ENCODE data around the gene PCYT1A. TPM values are rescaled to one million over a fixed set of nuclear protein-coding genes. Genes with fewer than 3 reads are reported as not detected.

PCYT1A gene
- total and polyA plus RNA-seq, 2 donors (not counting 3 experiments of a cell fraction or from before 2014, with no cell fraction given), result 50.3 to 65.5 TPM

DNA sequence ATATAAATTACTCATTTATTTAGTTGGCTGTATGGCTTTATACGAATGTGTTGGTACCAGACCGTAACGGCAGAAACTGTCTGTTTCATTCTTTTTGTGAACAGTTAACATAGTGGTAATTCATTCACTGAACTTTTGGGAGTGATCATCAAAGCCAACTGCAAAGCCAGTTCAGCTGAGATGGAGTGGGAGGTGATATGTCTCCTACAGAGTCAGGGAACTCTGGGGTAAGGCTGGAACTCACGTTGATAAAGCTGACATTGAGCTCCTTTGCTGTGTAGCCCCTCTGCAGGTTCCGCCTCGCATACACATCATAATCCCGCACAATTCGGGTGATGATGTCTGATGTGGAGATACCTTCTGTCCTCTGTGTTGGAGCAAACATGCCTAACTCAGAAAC is 45.8 kb downstream of the PCYT1A start:
- H3K27ac ChIP-seq (ENCODE audit: insufficient read depth, low read depth, low read length), result no peak overlapping the region
- TF ChIP-seq POLR2A (IDR thresholded peaks at IDR 0.05; ENCODE audit: low read depth, low read length) (no peak), EZH2 (IDR thresholded peaks at IDR 0.05; ENCODE audit: borderline replicate concordance, low read depth, low read length, severe bottlenecking) (no peak), JUN (IDR thresholded peaks at IDR 0.05; ENCODE audit: borderline replicate concordance, insufficient read depth, insufficient read length, low read depth) (no peak), GATA2 (IDR thresholded peaks at IDR 0.05; ENCODE audit: insufficient read depth, insufficient read length, low read depth, low read length) (no peak), POLR2AphosphoS5 (IDR thresholded peaks at IDR 0.05; ENCODE audit: insufficient read depth, low read depth, low read length) (no peak), MYC (IDR thresholded peaks at IDR 0.05; ENCODE audit: low read depth, low read length) (no peak), FOS (IDR thresholded peaks at IDR 0.05; ENCODE audit: borderline replicate concordance, insufficient read depth, low read length) (no peak)
- TF ChIP-seq, protein P1, sequence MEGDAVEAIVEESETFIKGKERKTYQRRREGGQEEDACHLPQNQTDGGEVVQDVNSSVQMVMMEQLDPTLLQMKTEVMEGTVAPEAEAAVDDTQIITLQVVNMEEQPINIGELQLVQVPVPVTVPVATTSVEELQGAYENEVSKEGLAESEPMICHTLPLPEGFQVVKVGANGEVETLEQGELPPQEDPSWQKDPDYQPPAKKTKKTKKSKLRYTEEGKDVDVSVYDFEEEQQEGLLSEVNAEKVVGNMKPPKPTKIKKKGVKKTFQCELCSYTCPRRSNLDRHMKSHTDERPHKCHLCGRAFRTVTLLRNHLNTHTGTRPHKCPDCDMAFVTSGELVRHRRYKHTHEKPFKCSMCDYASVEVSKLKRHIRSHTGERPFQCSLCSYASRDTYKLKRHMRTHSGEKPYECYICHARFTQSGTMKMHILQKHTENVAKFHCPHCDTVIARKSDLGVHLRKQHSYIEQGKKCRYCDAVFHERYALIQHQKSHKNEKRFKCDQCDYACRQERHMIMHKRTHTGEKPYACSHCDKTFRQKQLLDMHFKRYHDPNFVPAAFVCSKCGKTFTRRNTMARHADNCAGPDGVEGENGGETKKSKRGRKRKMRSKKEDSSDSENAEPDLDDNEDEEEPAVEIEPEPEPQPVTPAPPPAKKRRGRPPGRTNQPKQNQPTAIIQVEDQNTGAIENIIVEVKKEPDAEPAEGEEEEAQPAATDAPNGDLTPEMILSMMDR (IDR thresholded peaks at IDR 0.05; ENCODE audit: extremely low read depth in 1 of 2, insufficient read depth in 1 of 2, low read depth in 1 of 2, low read length in 2 of 2), result no peak
- TF ChIP-seq, protein P2, sequence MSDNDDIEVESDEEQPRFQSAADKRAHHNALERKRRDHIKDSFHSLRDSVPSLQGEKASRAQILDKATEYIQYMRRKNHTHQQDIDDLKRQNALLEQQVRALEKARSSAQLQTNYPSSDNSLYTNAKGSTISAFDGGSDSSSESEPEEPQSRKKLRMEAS (IDR thresholded peaks at IDR 0.05; ENCODE audit: insufficient read depth, insufficient read length), result no peak
- ChIA-PET CTCF (no interaction called here), POLR2A (no interaction called here)
- H3K4me3 ChIP-seq (replicated peaks in 1 of 3; ENCODE audit: insufficient read depth in 1 of 3, low read depth in 1 of 3, low read length in 3 of 3), result no peak overlapping the region
- dilution Hi-C loops (cut with MboI; ENCODE audit: extremely low pct_ligation_motif_present, low sequenced_read_pairs), result no loop called here
- H3K27me3 ChIP-seq (ENCODE audit: control insufficient read depth in 2 of 2, insufficient read depth in 2 of 2, low read length in 2 of 2), result no peaks in the 10 kb centered on the region
- intact Hi-C loops (cut with micrococcal nuclease), result no loop called here
- H3K79me2 ChIP-seq (ENCODE audit: control insufficient read depth, insufficient read depth, low read length), result no peaks in the 10 kb centered on the region
- DNase-seq (ENCODE audit: low read depth, low spot score) (no peak), FAIRE-seq (no peak)
- H3K9me3 ChIP-seq (replicated peaks; ENCODE audit: control insufficient read depth, insufficient read depth, low read length), result no peaks in the 10 kb centered on the region
- peaks cover 16 to 26% of the 10 kb centered on the region in 2 experiments for H3K36me3 ChIP-seq (ENCODE audit: control insufficient read depth in 2 of 2, extremely low read depth in 1 of 2, insufficient read depth in 2 of 2, low read length in 2 of 2)
- H3K9ac ChIP-seq (replicated peaks; ENCODE audit: extremely low read depth, insufficient read depth, low read length), result no peak overlapping the region
- H3K9me1 ChIP-seq (replicated peaks; ENCODE audit: control insufficient read depth, extremely low read depth, insufficient read depth, low read length), result no peaks in the 10 kb centered on the region
- no peaks in the 10 kb centered on the region for H3K4me1 ChIP-seq (ENCODE audit: control insufficient read depth, extremely low read depth, insufficient read depth, low read length)
- H3K4me2 ChIP-seq (ENCODE audit: insufficient read depth, low read length), result no peak overlapping the region
- H4K20me1 ChIP-seq (replicated peaks; ENCODE audit: control insufficient read depth, extremely low read depth, insufficient read depth, low read length), result no peaks in the 10 kb centered on the region
- no peak overlapping the region for H2AFZ ChIP-seq (ENCODE audit: low read depth, low read length)
- no TSS peak for BruUV-seq (replicated peaks)
